PFSK-1 (cell line): ENCODE data around the gene PET100.

Source experiments
- FOXP2 ChIP-seq: optimal IDR thresholded peaks from 2 replicates; pipeline ENCODE3; 2011; ENCODE audit warnings: borderline replicate concordance, control low read depth, inconsistent platforms; ENCODE audit not compliant: insufficient read depth; ENCODE audit errors: extremely low read length, extremely low read depth
- POLR2AphosphoS5 ChIP-seq: IDR thresholded peaks from 2 replicates; pipeline ENCODE4 v1.6.1; 2012; ENCODE audit warnings: low read depth, mild to moderate bottlenecking, control low read depth, low read length, moderate library complexity
- SIN3A ChIP-seq: IDR thresholded peaks from 2 replicates; pipeline ENCODE4 v1.6.1; 2012; ENCODE audit warnings: mild to moderate bottlenecking, low read length, moderate library complexity, borderline replicate concordance; ENCODE audit not compliant: insufficient read depth
- TAF1 ChIP-seq: IDR thresholded peaks from 2 replicates; pipeline ENCODE4 v1.6.1; 2012; ENCODE audit warnings: low read length, control low read depth, borderline replicate concordance; ENCODE audit not compliant: insufficient read depth
- TF ChIP-seq, protein P1 (sequence below), 2 experiments: IDR thresholded peaks; 2 replicates each; pipeline versions ENCODE4 v1.6.1 to v1.8.0; 2011 to 2012; ENCODE audit warnings: low read depth in 2 of 2, low read length in 2 of 2, control low read depth in 1 of 2, inconsistent platforms in 1 of 2, mild to moderate bottlenecking in 1 of 2, moderate library complexity in 1 of 2; ENCODE audit not compliant: insufficient read depth in 1 of 2

The PET100 gene

DNA sequence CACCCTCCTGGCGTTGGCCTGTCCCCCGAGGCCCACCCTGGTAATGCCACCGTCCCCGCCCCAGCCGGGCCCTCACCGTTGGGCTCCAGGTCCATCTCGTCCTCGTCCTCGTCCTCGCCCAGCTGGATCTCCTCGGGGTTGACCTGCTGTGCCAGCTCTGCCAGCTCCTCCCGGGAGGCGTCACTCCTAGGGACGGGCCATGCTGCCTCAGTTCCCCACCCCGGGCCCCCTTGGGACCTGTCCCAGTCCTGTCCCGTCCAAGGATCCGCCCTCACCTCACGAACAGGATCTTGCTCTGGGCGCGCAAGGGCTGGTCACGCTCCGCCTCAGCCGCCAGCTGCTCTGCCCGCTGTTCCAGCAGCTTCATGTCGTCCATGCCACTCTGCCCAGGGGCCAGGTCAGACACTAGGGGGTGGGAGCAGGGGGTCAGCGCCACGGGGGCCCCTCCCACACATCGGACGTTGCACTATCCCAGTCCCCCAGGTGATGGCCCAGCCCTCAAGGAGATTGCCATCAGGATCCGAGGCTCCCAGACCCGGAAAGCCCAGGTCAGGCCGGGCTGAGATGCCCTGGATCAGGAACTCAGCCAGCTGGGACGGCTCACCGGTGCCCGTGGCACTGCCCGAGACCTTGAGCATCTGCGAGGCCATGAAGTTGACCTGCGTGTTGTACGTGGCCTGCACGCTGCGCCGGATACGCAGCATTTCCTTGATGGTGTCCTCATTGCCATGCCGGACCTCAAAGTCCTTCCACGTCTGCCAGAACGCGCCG, 9.7 kb upstream of the PET100 start:
- TF ChIP-seq TAF1, result no peak
- TF ChIP-seq POLR2AphosphoS5, result no peak

- TF ChIP-seq TAF1, result no peak
These were observed 8.9 kb upstream of the PET100 start for GRCh38 chr19:7620442-7621412.

DNA sequence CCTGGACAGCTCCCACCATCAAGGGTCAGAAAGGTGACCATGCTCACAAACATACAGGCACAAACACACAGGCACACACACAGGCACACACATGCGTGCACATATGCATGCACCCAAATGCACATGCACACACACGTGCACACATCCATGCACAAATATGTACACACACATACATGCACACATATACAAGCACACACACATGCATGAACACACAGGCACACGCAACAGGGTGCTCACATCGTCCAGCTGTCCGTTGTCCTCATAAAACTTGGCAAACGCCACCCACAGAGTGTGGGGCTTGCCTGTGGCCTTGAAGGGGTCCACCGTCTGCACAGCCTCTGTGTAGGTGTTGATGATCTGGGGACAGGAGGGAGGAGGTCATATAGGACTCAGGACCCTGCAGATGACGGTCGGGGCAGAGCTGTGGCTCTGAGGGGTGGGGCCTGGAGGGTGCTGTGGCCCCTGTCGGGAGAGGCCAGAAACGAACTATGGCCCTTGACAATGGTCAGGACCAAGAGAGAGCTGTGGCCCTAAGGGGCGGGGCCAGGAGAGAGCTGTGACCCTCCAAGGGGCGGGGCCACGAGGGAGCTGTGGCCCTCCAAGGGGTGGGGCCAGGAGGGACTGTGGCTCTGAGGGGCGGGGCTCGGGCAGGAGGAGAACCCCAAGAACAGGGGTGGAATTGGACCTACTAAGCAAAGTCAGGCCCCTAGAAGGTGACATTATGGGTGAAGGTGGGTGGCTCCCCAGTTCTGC, 6.5 kb upstream of the PET100 start:
- TF ChIP-seq SIN3A, result no peak

DNA sequence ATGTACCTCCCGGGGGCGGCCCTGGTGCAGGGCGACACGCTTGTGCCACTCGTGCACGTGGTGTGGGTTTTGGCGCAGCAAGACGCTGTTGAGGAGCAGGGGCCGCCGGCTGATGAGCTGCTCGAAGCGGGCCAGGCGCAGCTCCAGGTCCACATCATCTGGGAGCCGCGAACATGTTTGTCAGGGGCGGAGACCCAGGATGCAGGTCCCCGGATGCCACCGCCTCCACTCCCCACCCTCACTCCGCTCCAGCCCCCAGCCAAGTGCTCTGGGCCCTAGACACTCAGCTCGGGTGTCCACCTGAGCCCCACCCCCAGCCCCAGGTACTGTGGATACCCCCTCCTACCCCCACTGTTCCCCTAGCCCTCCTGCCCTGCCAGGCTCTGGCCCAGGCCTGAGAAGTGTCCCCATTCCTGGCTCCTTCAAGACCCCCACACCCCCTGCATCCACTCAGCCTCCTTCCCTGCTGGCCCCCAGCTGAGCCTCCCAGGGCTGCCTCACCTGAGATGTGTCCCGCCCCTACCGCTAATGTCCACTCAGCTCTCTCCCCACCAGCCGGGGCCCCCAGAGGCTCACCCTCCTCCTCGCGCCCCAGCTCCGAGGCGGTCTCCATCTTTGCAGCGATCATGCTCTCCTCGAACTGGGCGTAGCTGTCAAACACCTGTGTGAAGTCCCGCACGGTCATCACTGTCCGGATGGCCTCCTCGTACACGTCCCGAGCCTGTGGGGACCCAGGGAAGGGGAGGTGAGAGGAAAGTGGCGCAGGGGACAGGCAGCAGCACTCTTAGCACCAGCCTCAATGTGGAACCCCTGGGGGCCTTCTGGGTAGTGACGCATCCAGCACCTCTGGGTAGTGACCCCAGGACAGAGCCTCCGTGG, 5.6 kb upstream of the PET100 start:
- TF ChIP-seq TAF1, result no peak
- TF ChIP-seq POLR2AphosphoS5, result no peak
- TF ChIP-seq, protein P1, sequence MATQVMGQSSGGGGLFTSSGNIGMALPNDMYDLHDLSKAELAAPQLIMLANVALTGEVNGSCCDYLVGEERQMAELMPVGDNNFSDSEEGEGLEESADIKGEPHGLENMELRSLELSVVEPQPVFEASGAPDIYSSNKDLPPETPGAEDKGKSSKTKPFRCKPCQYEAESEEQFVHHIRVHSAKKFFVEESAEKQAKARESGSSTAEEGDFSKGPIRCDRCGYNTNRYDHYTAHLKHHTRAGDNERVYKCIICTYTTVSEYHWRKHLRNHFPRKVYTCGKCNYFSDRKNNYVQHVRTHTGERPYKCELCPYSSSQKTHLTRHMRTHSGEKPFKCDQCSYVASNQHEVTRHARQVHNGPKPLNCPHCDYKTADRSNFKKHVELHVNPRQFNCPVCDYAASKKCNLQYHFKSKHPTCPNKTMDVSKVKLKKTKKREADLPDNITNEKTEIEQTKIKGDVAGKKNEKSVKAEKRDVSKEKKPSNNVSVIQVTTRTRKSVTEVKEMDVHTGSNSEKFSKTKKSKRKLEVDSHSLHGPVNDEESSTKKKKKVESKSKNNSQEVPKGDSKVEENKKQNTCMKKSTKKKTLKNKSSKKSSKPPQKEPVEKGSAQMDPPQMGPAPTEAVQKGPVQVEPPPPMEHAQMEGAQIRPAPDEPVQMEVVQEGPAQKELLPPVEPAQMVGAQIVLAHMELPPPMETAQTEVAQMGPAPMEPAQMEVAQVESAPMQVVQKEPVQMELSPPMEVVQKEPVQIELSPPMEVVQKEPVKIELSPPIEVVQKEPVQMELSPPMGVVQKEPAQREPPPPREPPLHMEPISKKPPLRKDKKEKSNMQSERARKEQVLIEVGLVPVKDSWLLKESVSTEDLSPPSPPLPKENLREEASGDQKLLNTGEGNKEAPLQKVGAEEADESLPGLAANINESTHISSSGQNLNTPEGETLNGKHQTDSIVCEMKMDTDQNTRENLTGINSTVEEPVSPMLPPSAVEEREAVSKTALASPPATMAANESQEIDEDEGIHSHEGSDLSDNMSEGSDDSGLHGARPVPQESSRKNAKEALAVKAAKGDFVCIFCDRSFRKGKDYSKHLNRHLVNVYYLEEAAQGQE (IDR thresholded peaks at IDR 0.05; ENCODE audit: insufficient read depth in 1 of 2, low read depth in 2 of 2, low read length in 2 of 2), result no peak
- TF ChIP-seq SIN3A, result no peak
- no peak for TF ChIP-seq FOXP2

DNA sequence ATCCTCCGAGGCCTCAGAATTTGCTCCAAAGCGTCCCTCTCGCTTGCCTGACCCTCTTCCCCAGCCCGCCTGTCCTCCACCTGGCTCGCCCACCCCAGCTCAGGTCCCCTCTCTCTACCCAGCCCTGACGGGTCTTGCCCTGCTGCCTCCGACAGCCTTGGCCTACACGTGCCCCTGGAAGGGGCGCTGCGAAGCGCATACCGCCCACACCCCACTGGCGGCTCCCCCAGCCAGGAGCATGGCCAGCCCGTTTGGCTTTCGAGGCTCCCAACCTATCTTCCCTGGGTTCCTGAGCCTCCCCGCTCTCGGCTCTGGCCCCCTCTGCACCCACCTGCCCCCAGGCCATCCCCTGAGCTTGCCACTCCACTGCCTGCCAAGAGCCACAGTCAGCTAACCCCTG, 4.8 kb upstream of the PET100 start:
- TF ChIP-seq, protein P1 (IDR thresholded peaks at IDR 0.05; ENCODE audit: insufficient read depth in 1 of 2, low read depth in 2 of 2, low read length in 2 of 2), result no peak
- TF ChIP-seq FOXP2 (no peak), SIN3A (no peak), TAF1 (no peak), POLR2AphosphoS5 (no peak)

GRCh38 chr19:7625763-7626372, 3.7 kb upstream of the PET100 start:
- TF ChIP-seq TAF1 (no peak), FOXP2 (no peak), SIN3A (no peak), POLR2AphosphoS5 (no peak)
- TF ChIP-seq, protein P1 (IDR thresholded peaks at IDR 0.05; ENCODE audit: insufficient read depth in 1 of 2, low read depth in 2 of 2, low read length in 2 of 2), result no peak
